Measurements from ENCODE around the gene ATP6V1F.

DNA sequence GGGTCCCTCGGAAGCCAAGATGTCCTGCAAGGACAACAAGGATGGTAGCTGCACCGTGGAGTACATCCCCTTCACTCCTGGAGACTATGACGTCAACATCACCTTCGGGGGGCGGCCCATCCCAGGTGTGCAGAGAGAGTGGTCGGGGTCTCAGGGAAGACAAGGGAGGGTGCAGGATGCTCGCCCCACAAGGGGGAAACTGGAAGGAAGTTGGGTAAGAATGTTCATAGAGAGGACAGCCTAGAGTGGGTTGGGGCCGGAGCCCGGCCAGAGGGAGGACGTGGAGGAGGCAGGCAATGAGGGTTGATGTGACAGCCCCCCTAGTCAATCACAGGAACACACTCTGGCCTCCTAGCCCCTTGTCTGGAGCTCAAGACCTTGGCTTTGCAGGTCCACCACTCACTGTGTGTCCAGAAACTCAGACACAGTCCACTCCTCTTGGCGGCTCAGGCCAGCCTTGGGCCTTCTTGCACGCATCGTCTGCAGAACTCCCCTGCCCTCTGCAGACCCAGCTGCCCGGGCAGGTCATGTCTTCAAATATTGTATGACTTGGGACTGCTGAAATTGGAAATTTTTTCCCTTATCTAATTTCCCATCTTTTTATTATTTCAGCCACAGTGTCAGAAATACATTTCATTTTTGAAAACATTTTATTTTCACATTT is 15.7 kb upstream of the ATP6V1F start:
- TF ChIP-seq CTCF (conservative IDR thresholded peaks at IDR 0.05; ENCODE audit: low read length) (no peak), EZH2phosphoT487 (IDR thresholded peaks at IDR 0.05; ENCODE audit: borderline replicate concordance) (no peak)

Data from Loucy (cell line).